COLO829 (cell line): ENCODE data around the gene PTPN6.

Experiments
- DNase-seq: peaks from one replicate; pipeline ENCODE4 v3.0.0; 2012; ENCODE audit warnings: low spot score

PTPN6 gene

DNA sequence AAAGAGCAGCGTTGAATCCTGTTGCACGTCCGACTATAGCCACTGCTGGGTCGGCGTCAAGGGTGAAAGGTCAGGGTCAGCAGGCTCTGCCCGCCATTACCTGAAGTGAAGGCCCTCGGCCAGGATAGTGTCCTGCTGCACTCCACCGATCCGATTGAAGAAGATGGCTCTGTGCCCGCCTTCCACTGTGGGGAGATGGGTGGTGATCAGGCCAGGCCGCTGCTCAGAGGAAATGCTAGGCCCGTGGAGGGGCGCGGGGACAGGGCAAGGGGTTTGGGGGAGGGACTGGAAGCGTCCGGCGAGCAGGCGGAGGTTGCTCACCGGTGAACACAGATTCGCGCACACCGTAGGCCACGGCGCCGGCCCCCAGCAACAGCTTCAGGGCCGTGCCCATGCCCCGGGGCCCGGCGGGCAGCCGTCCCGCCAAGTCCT is 19.0 kb downstream of the PTPN6 start:
- no peak for DNase-seq

GRCh38 chr12:6974180-6974579 is 23.0 kb downstream of the PTPN6 start:
- DNase-seq = no peak

DNA sequence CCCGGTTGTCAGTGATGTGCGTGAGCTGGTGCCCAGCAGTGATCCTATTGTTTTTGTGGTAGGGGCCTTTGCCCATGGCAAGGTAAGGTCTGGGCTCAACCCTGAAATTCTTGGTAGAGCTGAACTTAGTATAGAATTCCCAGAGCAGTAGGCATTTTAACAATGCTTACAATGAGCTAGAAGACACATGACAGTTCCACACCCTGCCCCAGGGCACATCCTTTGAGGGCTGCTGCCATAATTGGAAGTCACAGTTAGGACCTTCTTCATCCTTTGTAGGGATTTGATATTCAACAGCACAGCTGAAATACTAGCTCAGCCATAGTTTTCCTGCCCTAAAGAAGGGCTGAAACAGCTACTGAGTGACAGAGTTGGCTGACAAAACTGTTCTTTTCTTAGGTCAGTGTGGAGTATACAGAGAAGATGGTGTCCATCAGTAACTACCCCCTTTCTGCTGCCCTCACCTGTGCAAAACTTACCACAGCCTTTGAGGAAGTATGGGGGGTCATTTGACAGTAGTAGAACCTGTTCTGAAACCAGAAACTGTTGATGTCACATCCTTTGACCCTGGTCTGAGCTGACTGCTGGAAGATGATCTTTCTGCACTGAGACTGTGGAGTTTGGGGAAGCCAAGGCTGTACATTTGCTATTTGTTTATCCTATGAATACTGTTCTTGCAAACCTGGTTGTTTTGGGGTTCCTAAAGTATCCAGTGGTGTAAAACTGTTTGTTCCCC is 24.3 kb downstream of the PTPN6 start:
- DNase-seq = no peak

- DNase-seq = no peak
These were observed 26.5 kb downstream of the PTPN6 start for GRCh38 chr12:6977653-6978052.

DNA sequence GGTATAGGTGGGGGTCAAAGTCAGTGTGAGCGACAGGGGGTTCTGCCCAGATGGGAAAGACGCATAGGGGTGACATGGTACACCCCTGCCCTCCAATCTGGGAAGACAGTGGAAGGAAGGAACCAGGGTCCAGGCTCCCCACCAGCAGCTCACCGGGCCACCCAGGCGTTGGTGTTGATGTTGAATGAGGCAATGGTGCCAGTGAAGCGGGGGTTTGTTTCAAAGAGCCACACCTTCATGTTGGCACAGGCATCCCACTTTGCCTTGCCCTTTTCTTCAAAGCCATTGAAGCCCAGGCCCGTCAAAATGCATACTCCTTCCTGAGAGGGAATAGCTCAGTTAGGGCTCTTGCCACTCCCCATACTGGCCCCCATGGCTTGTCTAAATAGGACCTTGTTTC is 27.0 kb downstream of the PTPN6 start:
- no peak for DNase-seq

DNA sequence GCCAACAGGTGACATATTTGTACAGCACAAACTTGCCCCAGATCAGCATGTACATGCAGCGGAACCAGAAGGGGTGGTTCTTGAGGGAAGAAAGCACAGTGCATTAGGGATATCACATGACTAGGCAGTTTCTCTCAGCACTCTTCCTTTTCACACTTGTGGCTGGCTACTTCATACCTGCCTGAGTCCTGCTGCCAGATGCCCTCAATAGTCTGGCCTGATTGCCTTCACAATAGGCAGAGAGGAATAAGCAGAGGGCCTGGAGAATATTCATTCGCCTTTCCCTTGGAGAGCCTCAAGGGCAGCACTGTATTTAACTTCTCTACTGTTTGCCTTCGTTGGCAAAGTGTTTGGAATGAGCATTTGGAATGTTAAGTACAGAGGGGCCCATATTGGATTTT is 27.5 kb downstream of the PTPN6 start:
- no peak for DNase-seq

DNA sequence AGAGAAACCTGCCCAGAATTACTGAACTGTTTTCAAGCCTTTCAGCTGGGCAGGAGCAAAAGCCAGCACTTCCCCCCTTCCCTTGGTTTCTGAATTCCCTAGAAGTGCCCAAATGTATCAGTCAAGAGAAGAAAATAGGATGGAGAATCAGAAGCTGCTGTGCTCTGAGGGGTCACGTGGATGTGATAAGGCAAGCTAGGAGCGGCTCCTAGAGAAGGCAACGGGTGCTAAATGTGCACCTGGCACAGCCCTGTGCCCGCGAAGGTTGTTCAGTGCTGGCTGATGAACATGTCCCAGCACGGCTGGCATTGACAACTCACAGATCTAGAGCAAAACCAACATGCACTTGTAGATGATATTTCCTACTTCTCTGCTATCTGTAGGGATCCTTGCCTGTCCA is 27.9 kb downstream of the PTPN6 start:
- DNase-seq = no peak

DNA sequence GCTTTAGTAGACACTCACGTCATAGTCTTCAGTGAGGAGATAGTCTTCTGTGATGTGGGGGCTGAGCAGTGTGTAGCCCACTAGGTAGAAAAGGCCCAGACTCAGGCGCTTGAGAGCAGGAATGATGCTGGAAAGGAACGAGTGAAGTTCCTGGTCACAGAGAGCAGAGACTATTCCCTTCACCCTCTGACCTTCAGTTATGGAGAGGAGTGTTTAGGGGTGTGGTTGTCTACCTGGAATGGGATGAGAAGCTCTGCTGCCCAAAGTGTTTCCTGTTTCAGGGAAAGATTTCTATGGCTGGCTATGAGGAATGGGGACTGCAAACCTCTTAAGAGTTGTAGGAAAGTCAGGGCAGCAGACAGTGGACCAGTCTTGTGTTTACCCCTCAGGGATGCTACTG is 28.3 kb downstream of the PTPN6 start:
- DNase-seq = no peak

- no peak for DNase-seq
These were observed 28.9 kb downstream of the PTPN6 start for GRCh38 chr12:6980075-6980474.

DNA sequence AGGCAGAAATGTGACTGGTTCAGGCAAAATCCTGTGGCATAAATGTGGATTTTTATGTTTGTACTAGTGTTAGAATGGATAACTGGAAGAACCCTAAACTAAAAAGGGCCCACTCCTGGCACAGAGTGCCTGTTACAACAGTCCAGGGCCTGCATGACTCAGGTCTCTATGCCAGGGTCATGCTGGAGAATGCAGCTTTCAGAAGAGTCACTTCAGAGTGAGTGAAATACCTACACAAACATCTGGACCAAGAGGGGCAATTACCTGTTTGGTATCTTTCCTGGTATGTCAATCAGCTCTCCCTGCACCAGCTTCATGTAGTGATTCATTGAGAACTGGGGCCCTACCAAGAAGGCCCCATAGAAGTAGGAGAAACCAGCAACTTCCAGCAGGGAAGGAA is 29.6 kb downstream of the PTPN6 start:
- DNase-seq = no peak

DNA sequence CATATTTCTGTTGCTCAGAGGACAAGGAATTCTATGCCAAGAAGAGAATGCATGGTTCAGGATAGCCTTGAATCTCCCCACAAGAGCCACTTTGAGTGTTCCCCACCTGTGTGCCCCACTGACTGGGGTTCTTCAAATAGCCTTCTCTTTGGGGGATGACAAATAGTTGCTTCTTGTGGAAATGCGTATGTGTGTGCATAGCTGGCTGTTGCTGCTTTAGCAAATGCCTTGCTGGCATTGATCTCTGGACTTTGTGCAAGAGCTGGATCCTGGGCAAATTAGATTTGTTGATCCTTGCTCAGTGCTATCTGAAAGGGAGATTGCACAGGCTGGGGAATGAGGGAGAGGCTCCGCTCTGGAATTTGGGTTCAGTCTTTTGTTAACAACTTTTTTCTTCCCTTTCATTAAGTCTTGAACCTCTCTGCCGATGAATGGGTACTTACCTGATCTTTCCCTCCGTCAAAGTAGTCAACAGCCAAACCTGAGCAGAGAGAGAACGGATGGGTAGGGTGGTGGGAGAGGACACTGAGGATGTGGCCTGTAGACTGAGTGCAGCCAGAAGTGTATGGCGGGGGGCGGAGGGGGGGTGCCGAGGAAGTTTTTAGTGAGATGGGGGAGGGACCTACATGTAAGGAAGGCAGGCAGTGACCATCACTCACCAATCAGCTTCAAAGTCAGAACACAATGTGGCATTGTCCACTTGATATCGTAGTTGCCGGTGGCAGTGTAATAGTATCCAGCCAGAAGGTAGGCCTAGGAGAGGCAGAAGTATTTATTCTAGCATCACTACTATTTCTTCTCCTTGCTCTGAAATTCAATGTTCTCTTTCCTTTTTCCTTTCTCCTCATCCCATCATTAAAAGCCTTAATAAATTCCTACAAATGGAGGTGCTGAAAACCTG is 30.2 kb downstream of the PTPN6 start:
- DNase-seq = no peak

- DNase-seq = no peak
These were observed 31.4 kb downstream of the PTPN6 start for GRCh38 chr12:6982532-6982931.

- no peak for DNase-seq
These were observed 36.9 kb downstream of the PTPN6 start for GRCh38 chr12:6987956-6988553.

DNA sequence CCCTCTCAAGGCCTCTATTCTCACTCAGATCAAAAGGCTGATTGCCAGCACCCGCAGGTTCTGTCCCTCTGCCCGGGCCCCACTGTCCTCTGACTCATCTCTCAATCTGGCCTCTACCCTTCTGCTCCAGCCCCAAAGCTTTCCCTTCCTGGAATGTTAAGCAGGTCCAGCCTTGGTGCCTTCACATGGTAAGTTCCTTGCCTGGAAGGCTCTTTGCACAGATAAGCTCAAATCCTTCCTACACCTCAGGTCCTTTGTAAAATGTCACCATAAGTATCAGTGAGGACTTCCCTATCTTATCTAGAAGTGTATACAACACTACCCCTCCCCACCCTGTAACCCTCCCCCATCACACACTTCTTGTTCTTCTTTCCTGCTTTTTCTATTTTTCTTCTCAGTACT is 44.9 kb downstream of the PTPN6 start:
- DNase-seq = no peak

- DNase-seq = no peak
These were observed 47.7 kb downstream of the PTPN6 start for GRCh38 chr12:6998715-6999451.

GRCh38 chr12:7001921-7002591 is 50.9 kb downstream of the PTPN6 start:
- DNase-seq = no peak

DNA sequence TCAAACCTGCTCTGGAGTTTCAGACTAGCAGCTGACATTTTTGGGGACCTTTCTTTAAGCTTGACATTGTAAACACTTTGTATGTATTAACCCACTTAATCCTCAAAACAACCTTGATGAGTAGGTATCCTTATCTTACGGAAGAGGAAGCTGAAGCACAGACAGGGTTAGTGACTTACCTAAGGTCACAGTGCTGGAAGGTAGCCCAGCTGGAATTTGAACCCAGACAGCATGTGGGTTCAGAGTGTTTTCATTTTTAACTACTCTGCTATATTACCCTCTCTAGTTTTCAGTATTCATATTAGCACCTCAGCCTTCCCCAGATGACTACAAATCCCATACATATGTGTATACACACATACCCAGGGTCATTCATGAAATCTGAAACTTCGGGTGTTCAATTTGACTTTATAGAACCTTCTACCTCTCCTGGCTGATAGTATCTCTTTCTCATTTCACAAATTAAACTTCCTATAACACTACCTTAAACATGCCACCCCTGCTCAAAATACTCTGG is 53.2 kb downstream of the PTPN6 start:
- no peak for DNase-seq

GRCh38 chr12:7004840-7005239 is 53.7 kb downstream of the PTPN6 start:
- DNase-seq = no peak

- DNase-seq = no peak
These were observed 54.2 kb downstream of the PTPN6 start for GRCh38 chr12:7005311-7005710.

- DNase-seq = no peak
These were observed 55.5 kb downstream of the PTPN6 start for GRCh38 chr12:7006639-7007038.

DNA sequence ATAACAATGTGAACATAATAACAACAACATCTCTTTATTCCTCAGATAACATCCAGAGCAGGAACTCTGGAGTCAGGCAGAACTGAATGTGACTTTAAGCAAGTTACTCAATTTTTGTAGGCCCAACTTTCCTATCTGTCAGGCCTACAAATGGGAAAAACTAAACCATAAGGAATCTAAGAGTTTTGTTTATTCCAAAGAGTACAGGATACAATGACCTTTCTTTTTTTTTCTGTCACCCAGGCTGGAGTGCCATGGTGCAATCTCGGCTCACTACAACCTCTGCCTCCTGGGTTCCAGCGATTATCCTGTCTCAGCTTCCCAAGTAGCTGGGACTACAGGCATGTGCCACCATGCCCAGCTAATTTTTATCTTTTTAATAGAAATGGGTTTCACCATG is 57.7 kb downstream of the PTPN6 start:
- DNase-seq = no peak

DNA sequence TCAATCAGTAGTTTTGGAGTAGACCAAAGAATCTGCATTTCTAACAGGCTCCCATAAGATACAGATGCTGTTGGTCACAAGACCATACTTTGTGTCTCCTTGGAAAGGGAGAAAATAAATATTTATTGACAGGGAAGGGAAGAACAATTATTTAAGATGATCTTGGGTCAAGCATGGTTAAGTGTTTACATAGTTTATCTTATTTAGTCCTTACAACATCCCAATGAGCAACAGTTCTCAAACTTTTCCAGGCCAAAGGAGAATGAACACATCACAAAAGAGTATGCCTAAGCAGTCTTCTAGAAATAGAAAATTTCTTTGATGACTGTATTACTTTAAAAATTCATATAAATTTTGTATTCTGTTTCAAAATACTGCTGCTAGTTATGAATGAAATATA is 58.4 kb downstream of the PTPN6 start:
- no peak for DNase-seq
